SK-N-SH treated with all-trans-retinoic acid at 6 μM for 48 hours (cell line): ENCODE results near the gene MAP3K12.

ENCODE experiments used
- ATAC-seq: fragments of 200-7000 bp; cut with Tn5 transposase; 3 replicates; pipeline ENCODE4 v1.9.1; 2020; ENCODE audit warnings: mild to moderate bottlenecking, moderate library complexity
- ARNTL ChIP-seq: fragments of 450-650 bp; formaldehyde crosslinking; IDR thresholded peaks from 2 replicates; pipeline ENCODE4 v1.5.0; 2020; ENCODE audit warnings: low read depth, mild to moderate bottlenecking, moderate library complexity, borderline replicate concordance
- BACH2 ChIP-seq: fragments of 250-450 bp; sonication (Bioruptor Pico); IDR thresholded peaks from 2 replicates; pipeline ENCODE4 v1.9.0; 2021; ENCODE audit warnings: mild to moderate bottlenecking, borderline replicate concordance
- CSDC2 ChIP-seq: fragments of 250-450 bp; sonication (Bioruptor Pico); IDR thresholded peaks from 2 replicates; pipeline ENCODE4 v1.5.0; 2020; ENCODE audit warnings: mild to moderate bottlenecking, moderate library complexity
- CSRNP3 ChIP-seq: fragments of 250-450 bp; sonication (Bioruptor Pico); IDR thresholded peaks from 2 replicates; pipeline ENCODE4 v1.5.1; 2021; ENCODE audit warnings: mild to moderate bottlenecking, moderate library complexity
- ESRRG ChIP-seq: fragments of 250-450 bp; sonication (Bioruptor Pico); IDR thresholded peaks from 2 replicates; pipeline ENCODE4 v1.6.1; 2021; ENCODE audit warnings: mild to moderate bottlenecking
- GLIS3 ChIP-seq: fragments of 250-450 bp; sonication (Bioruptor Pico); IDR thresholded peaks from 2 replicates; pipeline ENCODE4 v1.5.0; 2020; ENCODE audit warnings: mild to moderate bottlenecking, moderate library complexity
- ISL1 ChIP-seq: fragments of 250-450 bp; sonication (Bioruptor Pico); IDR thresholded peaks from 2 replicates; pipeline ENCODE4 v2.1.2; 2022; ENCODE audit warnings: mild to moderate bottlenecking, moderate library complexity
- OSR1 ChIP-seq: fragments of 250-450 bp; sonication (Bioruptor Pico); IDR thresholded peaks from 2 replicates; pipeline ENCODE4 v1.8.0; 2022; ENCODE audit warnings: moderate library complexity, mild to moderate bottlenecking, inconsistent platforms
- PPARA ChIP-seq: fragments of 250-450 bp; sonication (Bioruptor Pico); IDR thresholded peaks from 2 replicates; pipeline ENCODE4 v1.5.0; 2020; ENCODE audit warnings: mild to moderate bottlenecking, borderline replicate concordance
- RARB ChIP-seq: fragments of 250-450 bp; sonication (Bioruptor Pico); IDR thresholded peaks from 2 replicates; pipeline ENCODE4 v1.8.0; 2021; ENCODE audit warnings: mild to moderate bottlenecking, moderate library complexity
- TCF4 ChIP-seq: fragments of 250-450 bp; sonication (Bioruptor Pico); IDR thresholded peaks from 2 replicates; pipeline ENCODE4 v1.8.0; 2021; ENCODE audit warnings: mild to moderate bottlenecking, moderate library complexity, borderline replicate concordance
- TOX ChIP-seq: fragments of 250-450 bp; sonication (Bioruptor Pico); IDR thresholded peaks from 2 replicates; pipeline ENCODE4 v1.8.0; 2021; ENCODE audit warnings: mild to moderate bottlenecking, moderate library complexity, borderline replicate concordance
- TSHZ2 ChIP-seq: fragments of 250-450 bp; sonication (Bioruptor Pico); IDR thresholded peaks from 2 replicates; pipeline ENCODE4 v1.5.0; 2020; ENCODE audit warnings: mild to moderate bottlenecking, moderate library complexity
- ZC3H10 ChIP-seq: fragments of 250-450 bp; sonication (Bioruptor Pico); IDR thresholded peaks from 2 replicates; pipeline ENCODE4 v1.5.1; 2021; ENCODE audit warnings: mild to moderate bottlenecking, moderate library complexity
- ZFP3 ChIP-seq: fragments of 250-450 bp; sonication (Bioruptor Pico); IDR thresholded peaks from 2 replicates; pipeline ENCODE4 v1.5.0; 2020; ENCODE audit warnings: mild to moderate bottlenecking, moderate library complexity
- ZFP30 ChIP-seq: fragments of 450-650 bp; formaldehyde crosslinking; IDR thresholded peaks from 2 replicates; pipeline ENCODE4 v1.5.0; 2022; ENCODE audit warnings: mild to moderate bottlenecking, moderate library complexity
- ZNF565 ChIP-seq: fragments of 450-650 bp; formaldehyde crosslinking; conservative IDR thresholded peaks from 2 replicates; pipeline ENCODE4 v1.5.0; 2020; ENCODE audit warnings: low read depth, mild to moderate bottlenecking, moderate library complexity
- ZNF70 ChIP-seq: fragments of 450-650 bp; formaldehyde crosslinking; IDR thresholded peaks from 2 replicates; pipeline ENCODE4 v1.5.0; 2020; ENCODE audit warnings: mild to moderate bottlenecking, moderate library complexity
- ZNF8 ChIP-seq: fragments of 450-650 bp; formaldehyde crosslinking; IDR thresholded peaks from 2 replicates; pipeline ENCODE4 v1.5.0; 2020; ENCODE audit warnings: mild to moderate bottlenecking, moderate library complexity
- TF ChIP-seq, protein P1 (sequence below): fragments of 250-450 bp; sonication (Bioruptor Pico); IDR thresholded peaks from 2 replicates; pipeline ENCODE4 v1.5.1; 2020; ENCODE audit warnings: low read depth, mild to moderate bottlenecking, moderate library complexity
- TF ChIP-seq, protein P2 (sequence below): fragments of 250-450 bp; sonication (Bioruptor Pico); IDR thresholded peaks from 2 replicates; pipeline ENCODE4 v1.8.0; 2021; ENCODE audit warnings: low read depth, mild to moderate bottlenecking, moderate library complexity, borderline replicate concordance
- TF ChIP-seq, protein P3 (sequence below): fragments of 250-450 bp; sonication (Bioruptor Pico); IDR thresholded peaks from 2 replicates; pipeline ENCODE4 v1.8.0; 2020; ENCODE audit warnings: mild to moderate bottlenecking, moderate library complexity, borderline replicate concordance

The MAP3K12 gene

DNA sequence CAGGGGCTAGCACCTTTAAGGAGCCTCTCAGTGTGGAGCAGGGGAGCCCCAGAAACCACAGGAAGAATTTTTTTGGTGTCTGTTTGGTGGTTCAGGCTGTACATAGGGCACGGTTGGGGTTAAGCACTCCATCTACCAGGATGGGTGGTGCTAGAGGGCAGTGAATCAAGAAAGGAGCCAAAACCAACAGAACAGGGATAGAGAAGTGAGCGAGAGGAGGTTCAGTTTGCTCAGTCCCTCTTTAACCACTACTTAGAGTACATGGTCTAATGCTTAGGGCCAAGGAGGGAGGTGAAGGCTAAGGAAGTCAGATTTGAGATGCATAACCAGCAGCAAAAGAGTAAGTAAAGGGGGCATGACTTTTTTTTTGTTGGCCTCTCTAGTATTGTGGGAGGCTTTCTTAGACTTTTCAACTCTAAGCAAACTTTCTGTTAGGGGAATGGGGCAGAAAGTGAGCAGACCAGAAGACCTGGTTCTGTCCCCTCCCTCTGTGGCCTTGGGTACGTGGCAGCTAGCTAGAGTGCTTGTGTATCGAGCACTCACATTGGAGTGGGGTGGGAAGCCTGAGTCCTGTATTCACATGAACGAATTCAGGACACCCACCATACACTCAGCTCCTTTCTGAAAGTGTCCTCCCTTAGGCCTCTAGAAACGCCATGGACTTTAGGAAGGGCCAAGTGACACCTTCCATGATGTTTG, 14.6 kb upstream of the MAP3K12 start (continued):
- TF ChIP-seq, protein P1, sequence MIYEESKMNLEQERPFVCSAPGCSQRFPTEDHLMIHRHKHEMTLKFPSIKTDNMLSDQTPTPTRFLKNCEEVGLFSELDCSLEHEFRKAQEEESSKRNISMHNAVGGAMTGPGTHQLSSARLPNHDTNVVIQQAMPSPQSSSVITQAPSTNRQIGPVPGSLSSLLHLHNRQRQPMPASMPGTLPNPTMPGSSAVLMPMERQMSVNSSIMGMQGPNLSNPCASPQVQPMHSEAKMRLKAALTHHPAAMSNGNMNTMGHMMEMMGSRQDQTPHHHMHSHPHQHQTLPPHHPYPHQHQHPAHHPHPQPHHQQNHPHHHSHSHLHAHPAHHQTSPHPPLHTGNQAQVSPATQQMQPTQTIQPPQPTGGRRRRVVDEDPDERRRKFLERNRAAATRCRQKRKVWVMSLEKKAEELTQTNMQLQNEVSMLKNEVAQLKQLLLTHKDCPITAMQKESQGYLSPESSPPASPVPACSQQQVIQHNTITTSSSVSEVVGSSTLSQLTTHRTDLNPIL: no peak
- no peak for TF ChIP-seq BACH2 (CRISPR knock-in tag)
- TF ChIP-seq RARB: no peak
- no peak for TF ChIP-seq ESRRG (CRISPR knock-in tag)
- TF ChIP-seq ZNF8 (CRISPR knock-in tag): no peak
- TF ChIP-seq ZFP3 (CRISPR knock-in tag): no peak
- TF ChIP-seq CSDC2 (CRISPR knock-in tag): no peak
- TF ChIP-seq, all 23 proteins: peak for 0

DNA sequence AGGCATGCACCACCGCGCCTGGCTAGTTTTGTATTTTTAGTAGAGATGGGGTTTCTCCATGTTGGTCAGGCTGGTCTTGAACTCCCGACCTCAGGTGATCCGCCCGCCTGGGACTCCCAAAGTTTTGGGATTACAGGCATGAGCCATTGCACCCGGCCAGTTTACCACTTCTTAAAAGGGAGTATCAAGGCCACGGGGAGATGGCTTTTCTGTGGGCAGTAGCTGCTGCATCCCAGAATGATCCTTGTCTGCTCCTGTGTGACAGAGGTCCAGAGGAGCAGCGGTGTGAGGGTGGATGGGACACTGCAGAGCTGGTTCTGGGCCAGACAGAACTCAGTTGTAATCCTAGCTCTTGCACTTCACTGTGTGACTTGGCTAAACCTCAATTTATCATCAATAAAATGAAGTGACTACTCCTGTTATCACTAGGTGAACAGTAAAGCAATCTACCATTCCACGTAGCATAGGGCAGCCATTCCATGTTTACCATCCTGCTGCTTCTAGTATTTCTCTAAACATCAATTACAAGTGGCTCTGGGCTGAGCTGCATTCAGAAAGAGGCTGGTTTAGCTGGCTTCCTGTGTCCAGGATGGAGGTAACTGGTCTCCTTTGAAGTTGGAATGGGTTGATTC, 11.0 kb upstream of the MAP3K12 start:
- no peak for ATAC-seq
- TF ChIP-seq OSR1 (no peak), TOX (CRISPR knock-in tag) (no peak), ZFP3 (CRISPR knock-in tag) (no peak), ZNF565 (no peak), ZFP30 (no peak), GLIS3 (CRISPR knock-in tag) (no peak), TSHZ2 (no peak), ISL1 (no peak), PPARA (CRISPR knock-in tag) (no peak), CSRNP3 (CRISPR knock-in tag) (no peak), CSDC2 (CRISPR knock-in tag) (no peak), ZC3H10 (no peak), ESRRG (CRISPR knock-in tag) (no peak), TCF4 (no peak), ZNF70 (no peak), ARNTL (no peak), ZNF8 (CRISPR knock-in tag) (no peak), RARB (no peak)
- TF ChIP-seq, protein P2, sequence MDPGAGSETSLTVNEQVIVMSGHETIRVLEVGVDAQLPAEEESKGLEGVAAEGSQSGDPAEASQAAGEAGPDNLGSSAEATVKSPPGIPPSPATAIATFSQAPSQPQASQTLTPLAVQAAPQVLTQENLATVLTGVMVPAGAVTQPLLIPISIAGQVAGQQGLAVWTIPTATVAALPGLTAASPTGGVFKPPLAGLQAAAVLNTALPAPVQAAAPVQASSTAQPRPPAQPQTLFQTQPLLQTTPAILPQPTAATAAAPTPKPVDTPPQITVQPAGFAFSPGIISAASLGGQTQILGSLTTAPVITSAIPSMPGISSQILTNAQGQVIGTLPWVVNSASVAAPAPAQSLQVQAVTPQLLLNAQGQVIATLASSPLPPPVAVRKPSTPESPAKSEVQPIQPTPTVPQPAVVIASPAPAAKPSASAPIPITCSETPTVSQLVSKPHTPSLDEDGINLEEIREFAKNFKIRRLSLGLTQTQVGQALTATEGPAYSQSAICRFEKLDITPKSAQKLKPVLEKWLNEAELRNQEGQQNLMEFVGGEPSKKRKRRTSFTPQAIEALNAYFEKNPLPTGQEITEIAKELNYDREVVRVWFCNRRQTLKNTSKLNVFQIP (CRISPR knock-in tag): no peak
- TF ChIP-seq, protein P3, sequence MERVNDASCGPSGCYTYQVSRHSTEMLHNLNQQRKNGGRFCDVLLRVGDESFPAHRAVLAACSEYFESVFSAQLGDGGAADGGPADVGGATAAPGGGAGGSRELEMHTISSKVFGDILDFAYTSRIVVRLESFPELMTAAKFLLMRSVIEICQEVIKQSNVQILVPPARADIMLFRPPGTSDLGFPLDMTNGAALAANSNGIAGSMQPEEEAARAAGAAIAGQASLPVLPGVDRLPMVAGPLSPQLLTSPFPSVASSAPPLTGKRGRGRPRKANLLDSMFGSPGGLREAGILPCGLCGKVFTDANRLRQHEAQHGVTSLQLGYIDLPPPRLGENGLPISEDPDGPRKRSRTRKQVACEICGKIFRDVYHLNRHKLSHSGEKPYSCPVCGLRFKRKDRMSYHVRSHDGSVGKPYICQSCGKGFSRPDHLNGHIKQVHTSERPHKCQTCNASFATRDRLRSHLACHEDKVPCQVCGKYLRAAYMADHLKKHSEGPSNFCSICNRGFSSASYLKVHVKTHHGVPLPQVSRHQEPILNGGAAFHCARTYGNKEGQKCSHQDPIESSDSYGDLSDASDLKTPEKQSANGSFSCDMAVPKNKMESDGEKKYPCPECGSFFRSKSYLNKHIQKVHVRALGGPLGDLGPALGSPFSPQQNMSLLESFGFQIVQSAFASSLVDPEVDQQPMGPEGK: no peak
